Endothelial cell of umbilical vein (primary cell): ENCODE measurements around the gene ABL1. TPM values are rescaled to one million over a fixed set of nuclear protein-coding genes. Genes with fewer than 3 reads are reported as not detected.

ENCODE experiments used
- BruUV-seq: library from RNA; stranded (reverse); fragments of 400-500 nt; replicated peaks from 2 replicates; lab custom pipeline; 2021; lab: Mats Ljungman, UMichigan
- CTCF ChIA-PET: fragments of 300-600, 350-600 bp; sonication (Branson Sonifier 250); formaldehyde crosslinking; loops from one replicate; lab custom pipeline; 2021; ENCODE audit warnings: antibody characterized with exemption, inconsistent platforms; lab: Charles Lee
- POLR2A ChIA-PET: fragments of 300-600, 350-600 bp; sonication (Branson Sonifier 250); formaldehyde crosslinking; loops from one replicate; lab custom pipeline; 2021; ENCODE audit warnings: antibody characterized with exemption, inconsistent platforms; lab: Charles Lee
- DNase-seq: peaks from one replicate; pipeline ENCODE4 v3.0.0-alpha.2; 2011; ENCODE audit warnings: low read depth, low spot score
- FAIRE-seq: peaks from 2 replicates; lab custom pipeline; 2011; peaks lifted over from hg19 to GRCh38; lab: Jason Lieb, UNC
- H2AFZ ChIP-seq: 2 replicates; pipeline ENCODE4 v1.6.0; 2012; ENCODE audit warnings: low read depth, low read length, control low read depth, inconsistent platforms
- H3K27ac ChIP-seq: 2 replicates; pipeline ENCODE4 v1.5.1; 2011; ENCODE audit warnings: low read depth, mild to moderate bottlenecking, control low read depth, low read length, moderate library complexity; ENCODE audit not compliant: insufficient read depth
- H3K27me3 ChIP-seq, 2 experiments: 2 replicates each; pipeline versions ENCODE4 v1.6.0 to v1.6.1; 2011; ENCODE audit warnings: low read length in 2 of 2, mixed read lengths in 1 of 2; ENCODE audit not compliant: control insufficient read depth in 2 of 2, insufficient read depth in 2 of 2
- H3K36me3 ChIP-seq, 2 experiments: 2 replicates in 1 of 2; 3 replicates in 1 of 2; pipeline ENCODE4 v1.5.1; 2011; ENCODE audit warnings: low read length in 2 of 2, mild to moderate bottlenecking in 1 of 2, moderate library complexity in 1 of 2; ENCODE audit not compliant: control insufficient read depth in 2 of 2, insufficient read depth in 2 of 2; ENCODE audit errors: extremely low read depth in 1 of 2
- H3K4me1 ChIP-seq: 3 replicates; pipeline ENCODE4 v1.5.1; 2011; ENCODE audit warnings: mild to moderate bottlenecking, low read length; ENCODE audit not compliant: control insufficient read depth, insufficient read depth; ENCODE audit errors: extremely low read depth
- H3K4me2 ChIP-seq: 2 replicates; pipeline ENCODE4 v1.6.1; 2011; ENCODE audit warnings: low read length, control low read depth, mixed read lengths; ENCODE audit not compliant: insufficient read depth
- H3K4me3 ChIP-seq, 3 experiments: fragments of 200-600 bp in 1 of 3; sonication (generic), shearing (Covaris generic) in 1 of 3; replicated peaks in 1 of 3; 2 replicates each; pipeline ENCODE4 v1.5.1; 2011 to 2016; ENCODE audit warnings: control low read depth in 3 of 3, low read length in 3 of 3, mild to moderate bottlenecking in 2 of 3, inconsistent platforms in 1 of 3, low read depth in 1 of 3, moderate library complexity in 1 of 3; ENCODE audit not compliant: insufficient read depth in 1 of 3
- H3K79me2 ChIP-seq: 2 replicates; pipeline ENCODE4 v1.6.0; 2012; ENCODE audit warnings: low read length, inconsistent platforms; ENCODE audit not compliant: control insufficient read depth, insufficient read depth
- H3K9ac ChIP-seq: replicated peaks from 2 replicates; pipeline ENCODE3; 2011; ENCODE audit warnings: low read length, control low read depth; ENCODE audit not compliant: insufficient read depth; ENCODE audit errors: extremely low read depth
- H3K9me1 ChIP-seq: replicated peaks from 3 replicates; pipeline ENCODE4 v1.6.0; 2011; ENCODE audit warnings: mild to moderate bottlenecking, low read length; ENCODE audit not compliant: control insufficient read depth, insufficient read depth; ENCODE audit errors: extremely low read depth
- H3K9me3 ChIP-seq: replicated peaks from 2 replicates; pipeline ENCODE4 v1.5.1; 2012; ENCODE audit warnings: low read length, inconsistent platforms; ENCODE audit not compliant: control insufficient read depth, insufficient read depth
- H4K20me1 ChIP-seq: replicated peaks from 2 replicates; pipeline ENCODE3; 2011; ENCODE audit warnings: mild to moderate bottlenecking, low read length; ENCODE audit not compliant: control insufficient read depth, insufficient read depth; ENCODE audit errors: extremely low read depth
- EZH2 ChIP-seq: IDR thresholded peaks from 2 replicates; pipeline ENCODE4 v1.6.1; 2012; ENCODE audit warnings: borderline replicate concordance, low read depth, mild to moderate bottlenecking, moderate library complexity, low read length, inconsistent platforms; ENCODE audit not compliant: severe bottlenecking
- FOS ChIP-seq: IDR thresholded peaks from 2 replicates; pipeline ENCODE4 v1.6.1; 2011; ENCODE audit warnings: mild to moderate bottlenecking, low read length, moderate library complexity, borderline replicate concordance; ENCODE audit not compliant: insufficient read depth
- GATA2 ChIP-seq: IDR thresholded peaks from 2 replicates; pipeline ENCODE4 v1.7.0; 2011; ENCODE audit warnings: low read depth, mild to moderate bottlenecking, moderate library complexity, mixed read lengths, low read length; ENCODE audit not compliant: insufficient read length, insufficient read depth
- JUN ChIP-seq: IDR thresholded peaks from 2 replicates; pipeline ENCODE4 v1.6.1; 2011; ENCODE audit warnings: borderline replicate concordance, low read depth; ENCODE audit not compliant: insufficient read length, insufficient read depth
- MYC ChIP-seq: IDR thresholded peaks from one replicate; pipeline ENCODE4 v1.6.1; 2011; ENCODE audit warnings: mild to moderate bottlenecking, low read depth, low read length
- POLR2A ChIP-seq: IDR thresholded peaks from 2 replicates; pipeline ENCODE4 v1.6.1; 2012; ENCODE audit warnings: low read depth, mild to moderate bottlenecking, control low read depth, low read length
- POLR2AphosphoS5 ChIP-seq: IDR thresholded peaks from 2 replicates; pipeline ENCODE4 v1.6.1; 2012; ENCODE audit warnings: low read depth, mild to moderate bottlenecking, control low read depth, low read length, moderate library complexity; ENCODE audit not compliant: insufficient read depth
- dilution Hi-C: fragments of 300-500 bp; cut with MboI; formaldehyde crosslinking; loops from one replicate; pipeline ENCODE4 v1.15.0; 2019; ENCODE audit warnings: low sequenced_read_pairs; ENCODE audit not compliant: extremely low pct_ligation_motif_present
- intact Hi-C: fragments of 100-400 bp; cut with micrococcal nuclease; formaldehyde crosslinking; loops from one replicate; pipeline ENCODE4 v1.10.0; 2022
- polyA plus RNA-seq, 4 experiments: library from polyadenylated mRNA; depleted of rRNA in 3 of 4; stranded (reverse) in 3 of 4; unstranded in 1 of 4; fragments of >200 nt; gene quantifications; 2 replicates each; pipeline versions ENCODE4 v1.2.1 to v1.2.3, GENCODE V29; 2011 to 2012; ENCODE audit warnings: missing spikeins in 1 of 4
- total RNA-seq: library from RNA; stranded (reverse); gene quantifications from 2 replicates; pipeline ENCODE4 v1.2.3, GENCODE V29; 2021
- TF ChIP-seq, protein P1 (sequence below): IDR thresholded peaks from 2 replicates; pipeline ENCODE4 v1.6.1; 2011; ENCODE audit not compliant: insufficient read depth, insufficient read length
- TF ChIP-seq, protein P2 (sequence below), 2 donors: IDR thresholded peaks; 1 replicate in 1 of 2; 2 replicates in 1 of 2; pipeline ENCODE4 v1.5.1; 2011; ENCODE audit warnings: low read length in 2 of 2, mild to moderate bottlenecking in 2 of 2, moderate library complexity in 2 of 2, control low read depth in 1 of 2, inconsistent platforms in 1 of 2, low read depth in 1 of 2; ENCODE audit not compliant: insufficient read depth in 1 of 2; ENCODE audit errors: extremely low read depth in 1 of 2

ABL1 gene
- total and polyA plus RNA-seq, 2 donors (not counting 3 experiments of a cell fraction or from before 2014, with no cell fraction given) = 32.1 to 87.1 TPM

DNA sequence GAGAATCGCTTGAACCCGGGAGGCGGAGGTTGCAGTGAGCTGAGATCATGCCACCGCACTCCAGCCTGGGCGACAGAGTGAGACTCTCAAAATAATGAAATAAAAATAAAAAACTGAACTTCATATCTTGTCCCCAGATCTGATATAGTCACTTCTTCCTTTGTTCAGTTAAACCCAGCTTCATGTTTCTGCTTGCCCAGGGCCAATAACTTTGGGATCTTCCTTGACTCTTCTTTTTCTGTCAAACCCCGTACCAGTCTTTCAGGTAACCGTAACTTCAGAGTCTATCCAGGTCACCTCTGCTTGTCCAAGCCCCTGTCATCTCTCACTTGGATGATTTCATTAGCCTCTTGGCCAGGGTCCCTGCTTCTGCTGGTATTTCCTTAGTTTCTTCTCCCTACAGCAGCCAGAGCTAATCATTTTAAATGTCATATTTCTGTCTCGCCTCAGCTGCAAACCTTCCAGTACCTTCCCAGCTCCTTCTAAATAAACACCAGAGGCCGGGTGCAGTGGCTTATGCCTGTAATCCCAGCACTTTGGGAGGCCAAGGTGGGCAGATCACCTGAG, 19.7 kb upstream of the ABL1 start:
- Histone ChIP-seq H3K27me3 (no peaks in the 10 kb centered on the region), H3K9me1 (no peaks in the 10 kb centered on the region), H3K4me3 (no peak overlapping the region), H3K4me1 (no peaks in the 10 kb centered on the region), H3K27ac (no peak overlapping the region), H3K9ac (no peak overlapping the region), H3K36me3 (no peaks in the 10 kb centered on the region), H4K20me1 (no peaks in the 10 kb centered on the region), H3K4me2 (no peak overlapping the region), H3K9me3 (no peaks in the 10 kb centered on the region), H3K79me2 (peaks cover 3% of the 10 kb centered on the region), H2AFZ (no peak overlapping the region)
- DNase-seq (no peak), FAIRE-seq (no peak)
- dilution Hi-C loops (no loop called here), intact Hi-C loops (no loop called here)
- BruUV-seq = no TSS peak
- no peak for TF ChIP-seq EZH2
- TF ChIP-seq POLR2AphosphoS5 = no peak
- TF ChIP-seq GATA2 = no peak
- no peak for TF ChIP-seq FOS
- no peak for TF ChIP-seq JUN
- TF ChIP-seq, protein P1, sequence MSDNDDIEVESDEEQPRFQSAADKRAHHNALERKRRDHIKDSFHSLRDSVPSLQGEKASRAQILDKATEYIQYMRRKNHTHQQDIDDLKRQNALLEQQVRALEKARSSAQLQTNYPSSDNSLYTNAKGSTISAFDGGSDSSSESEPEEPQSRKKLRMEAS = no peak
- no peak for TF ChIP-seq POLR2A
- TF ChIP-seq, protein P2, sequence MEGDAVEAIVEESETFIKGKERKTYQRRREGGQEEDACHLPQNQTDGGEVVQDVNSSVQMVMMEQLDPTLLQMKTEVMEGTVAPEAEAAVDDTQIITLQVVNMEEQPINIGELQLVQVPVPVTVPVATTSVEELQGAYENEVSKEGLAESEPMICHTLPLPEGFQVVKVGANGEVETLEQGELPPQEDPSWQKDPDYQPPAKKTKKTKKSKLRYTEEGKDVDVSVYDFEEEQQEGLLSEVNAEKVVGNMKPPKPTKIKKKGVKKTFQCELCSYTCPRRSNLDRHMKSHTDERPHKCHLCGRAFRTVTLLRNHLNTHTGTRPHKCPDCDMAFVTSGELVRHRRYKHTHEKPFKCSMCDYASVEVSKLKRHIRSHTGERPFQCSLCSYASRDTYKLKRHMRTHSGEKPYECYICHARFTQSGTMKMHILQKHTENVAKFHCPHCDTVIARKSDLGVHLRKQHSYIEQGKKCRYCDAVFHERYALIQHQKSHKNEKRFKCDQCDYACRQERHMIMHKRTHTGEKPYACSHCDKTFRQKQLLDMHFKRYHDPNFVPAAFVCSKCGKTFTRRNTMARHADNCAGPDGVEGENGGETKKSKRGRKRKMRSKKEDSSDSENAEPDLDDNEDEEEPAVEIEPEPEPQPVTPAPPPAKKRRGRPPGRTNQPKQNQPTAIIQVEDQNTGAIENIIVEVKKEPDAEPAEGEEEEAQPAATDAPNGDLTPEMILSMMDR (IDR thresholded peaks at IDR 0.05; ENCODE audit: extremely low read depth in 1 of 2, insufficient read depth in 1 of 2, low read depth in 1 of 2, low read length in 2 of 2) = no peak
- no peak for TF ChIP-seq MYC
- POLR2A ChIA-PET = no interaction called here
- CTCF ChIA-PET = interaction anchor here (0.6 to 1.6 kb wide), 8 partner anchors 9 to 54 kb away, joined by 3 to 10 read pairs (median 3); no protein-coding TSS in a partner anchor
